GM11168 (cell line): ENCODE measurements around the gene APC2.

Experiments
- in situ Hi-C: fragments of 300-500 bp; cut with MboI; formaldehyde crosslinking; loops from one replicate; pipeline ENCODE4 v1.12.0; 2022; ENCODE audit warnings: low sequenced_read_pairs; ENCODE audit not compliant: unreplicated experiment

The APC2 gene, protein sequence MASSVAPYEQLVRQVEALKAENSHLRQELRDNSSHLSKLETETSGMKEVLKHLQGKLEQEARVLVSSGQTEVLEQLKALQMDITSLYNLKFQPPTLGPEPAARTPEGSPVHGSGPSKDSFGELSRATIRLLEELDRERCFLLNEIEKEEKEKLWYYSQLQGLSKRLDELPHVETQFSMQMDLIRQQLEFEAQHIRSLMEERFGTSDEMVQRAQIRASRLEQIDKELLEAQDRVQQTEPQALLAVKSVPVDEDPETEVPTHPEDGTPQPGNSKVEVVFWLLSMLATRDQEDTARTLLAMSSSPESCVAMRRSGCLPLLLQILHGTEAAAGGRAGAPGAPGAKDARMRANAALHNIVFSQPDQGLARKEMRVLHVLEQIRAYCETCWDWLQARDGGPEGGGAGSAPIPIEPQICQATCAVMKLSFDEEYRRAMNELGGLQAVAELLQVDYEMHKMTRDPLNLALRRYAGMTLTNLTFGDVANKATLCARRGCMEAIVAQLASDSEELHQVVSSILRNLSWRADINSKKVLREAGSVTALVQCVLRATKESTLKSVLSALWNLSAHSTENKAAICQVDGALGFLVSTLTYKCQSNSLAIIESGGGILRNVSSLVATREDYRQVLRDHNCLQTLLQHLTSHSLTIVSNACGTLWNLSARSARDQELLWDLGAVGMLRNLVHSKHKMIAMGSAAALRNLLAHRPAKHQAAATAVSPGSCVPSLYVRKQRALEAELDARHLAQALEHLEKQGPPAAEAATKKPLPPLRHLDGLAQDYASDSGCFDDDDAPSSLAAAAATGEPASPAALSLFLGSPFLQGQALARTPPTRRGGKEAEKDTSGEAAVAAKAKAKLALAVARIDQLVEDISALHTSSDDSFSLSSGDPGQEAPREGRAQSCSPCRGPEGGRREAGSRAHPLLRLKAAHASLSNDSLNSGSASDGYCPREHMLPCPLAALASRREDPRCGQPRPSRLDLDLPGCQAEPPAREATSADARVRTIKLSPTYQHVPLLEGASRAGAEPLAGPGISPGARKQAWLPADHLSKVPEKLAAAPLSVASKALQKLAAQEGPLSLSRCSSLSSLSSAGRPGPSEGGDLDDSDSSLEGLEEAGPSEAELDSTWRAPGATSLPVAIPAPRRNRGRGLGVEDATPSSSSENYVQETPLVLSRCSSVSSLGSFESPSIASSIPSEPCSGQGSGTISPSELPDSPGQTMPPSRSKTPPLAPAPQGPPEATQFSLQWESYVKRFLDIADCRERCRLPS (N-terminal part only)

DNA sequence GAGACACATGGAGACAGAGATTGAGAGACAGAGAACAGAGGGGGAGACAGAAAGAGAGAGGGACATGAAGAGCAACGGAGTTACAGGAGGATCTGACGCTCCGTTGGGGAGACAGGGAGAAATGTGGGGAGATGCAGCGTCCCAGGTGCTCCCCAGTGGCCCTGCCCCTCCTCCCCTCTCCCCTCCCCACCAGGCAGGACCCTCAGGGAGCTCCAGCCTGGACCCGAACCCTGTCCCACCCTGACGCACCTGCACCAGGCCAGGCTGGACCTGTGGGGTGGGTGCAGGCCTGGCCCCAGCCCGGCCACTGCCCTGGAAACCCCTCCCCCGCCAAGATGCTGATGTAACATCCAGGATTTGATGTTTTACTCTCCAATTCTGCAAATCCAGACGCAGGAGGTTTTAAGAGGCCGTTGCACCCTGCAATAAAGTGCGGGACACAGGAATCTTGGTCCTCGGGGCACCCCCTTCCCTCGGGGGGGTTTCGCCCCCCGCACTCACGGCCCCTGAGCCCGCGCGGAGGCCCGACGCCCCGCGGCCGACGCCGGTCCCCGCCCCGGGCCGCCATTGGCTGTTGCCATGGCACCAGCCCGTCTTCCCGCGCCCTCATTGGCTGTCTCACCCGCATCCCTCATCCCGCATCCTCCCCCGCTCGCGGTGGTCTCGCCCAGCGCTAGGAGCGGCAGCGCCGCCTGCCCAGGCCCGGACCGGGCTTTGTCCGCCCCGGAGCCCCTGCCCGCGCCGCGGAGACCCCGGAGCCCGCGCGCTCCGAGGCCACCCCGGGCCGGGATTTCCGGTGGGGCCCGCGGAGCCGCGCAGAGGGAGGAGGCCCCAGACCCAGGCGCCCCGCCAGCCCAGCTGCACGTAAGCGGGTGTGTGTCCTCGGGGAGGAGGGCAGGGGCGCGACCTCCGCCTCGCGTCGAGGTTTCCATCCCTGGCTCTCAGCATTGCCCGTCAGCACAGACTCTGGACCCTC lies at the start of gene APC2:
TSS of gene APC2 (plus strand) at position 655 of the 976 bp plus-strand sequence. CDS start 2,881 bp downstream, outside the sequence.
- in situ Hi-C loops, result no loop called here

DNA sequence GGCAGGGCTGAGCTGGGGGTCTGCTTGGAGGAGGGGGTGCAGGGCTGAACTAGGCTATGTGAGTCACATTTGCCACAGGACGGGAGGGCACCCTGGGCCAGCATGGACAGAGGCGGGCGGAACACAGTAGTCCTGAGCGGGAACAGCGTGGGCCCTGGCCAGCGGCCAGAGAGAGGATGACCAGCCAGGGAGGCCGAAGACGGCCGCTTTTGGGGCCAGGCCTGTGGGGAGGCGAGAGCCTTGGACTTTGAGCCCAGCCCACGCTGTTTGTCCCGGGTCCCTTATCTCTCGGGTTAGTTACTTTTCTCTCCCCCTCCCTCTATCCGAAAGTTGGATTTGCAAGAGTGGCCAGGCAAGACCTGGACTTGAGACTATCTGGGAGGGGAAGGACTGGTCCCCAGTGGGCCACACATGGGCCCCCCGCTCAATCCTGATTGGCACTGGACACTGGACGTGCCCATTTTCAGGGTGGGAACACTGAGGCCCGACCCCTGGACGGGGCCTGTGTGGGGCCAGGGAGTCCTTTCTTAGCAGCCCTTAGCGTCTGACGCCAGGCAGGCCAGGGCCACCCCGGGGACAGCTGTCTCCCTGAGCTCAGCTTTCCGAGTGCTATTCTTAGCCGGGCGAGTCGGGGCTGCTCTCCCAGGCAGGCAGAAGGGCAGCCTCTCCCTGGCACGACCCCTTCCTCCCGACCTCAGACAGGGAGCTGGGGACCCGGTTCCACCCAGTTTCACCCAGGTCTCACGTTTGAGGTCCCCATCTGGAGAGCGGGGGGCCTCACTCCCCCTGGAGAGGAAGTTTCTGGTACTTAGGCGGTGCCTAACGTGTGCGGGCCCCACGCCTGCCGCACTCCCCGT lies 49.4 kb upstream of the APC2 start:
- in situ Hi-C loops, result no loop called here

- in situ Hi-C loops, result no loop called here
Measured at GRCh38 chr19:1401138-1401888, 48.6 kb upstream of the APC2 start, which contains the start of gene GAMT. TSS of gene GAMT (minus strand) at chr19:1401542. CDS start at chr19:1401476, 66 bp downstream.

DNA sequence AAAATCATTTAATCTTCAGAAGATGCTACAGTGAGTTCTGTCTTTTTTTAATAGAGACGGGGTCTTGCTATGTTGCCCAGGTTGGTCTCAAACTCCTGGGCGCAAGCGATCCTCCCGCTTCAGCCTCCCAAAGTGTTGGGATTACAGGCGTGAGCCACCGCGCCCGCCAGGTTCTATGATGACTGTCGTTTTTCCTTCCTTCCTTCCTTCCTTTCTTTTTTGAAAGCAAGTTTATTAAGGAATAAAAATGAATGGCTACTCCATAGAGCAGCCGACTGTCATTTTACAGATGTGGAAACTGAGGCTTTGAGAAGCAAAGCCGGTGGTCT lies 48.1 kb upstream of the APC2 start:
- in situ Hi-C loops, result no loop called here

DNA sequence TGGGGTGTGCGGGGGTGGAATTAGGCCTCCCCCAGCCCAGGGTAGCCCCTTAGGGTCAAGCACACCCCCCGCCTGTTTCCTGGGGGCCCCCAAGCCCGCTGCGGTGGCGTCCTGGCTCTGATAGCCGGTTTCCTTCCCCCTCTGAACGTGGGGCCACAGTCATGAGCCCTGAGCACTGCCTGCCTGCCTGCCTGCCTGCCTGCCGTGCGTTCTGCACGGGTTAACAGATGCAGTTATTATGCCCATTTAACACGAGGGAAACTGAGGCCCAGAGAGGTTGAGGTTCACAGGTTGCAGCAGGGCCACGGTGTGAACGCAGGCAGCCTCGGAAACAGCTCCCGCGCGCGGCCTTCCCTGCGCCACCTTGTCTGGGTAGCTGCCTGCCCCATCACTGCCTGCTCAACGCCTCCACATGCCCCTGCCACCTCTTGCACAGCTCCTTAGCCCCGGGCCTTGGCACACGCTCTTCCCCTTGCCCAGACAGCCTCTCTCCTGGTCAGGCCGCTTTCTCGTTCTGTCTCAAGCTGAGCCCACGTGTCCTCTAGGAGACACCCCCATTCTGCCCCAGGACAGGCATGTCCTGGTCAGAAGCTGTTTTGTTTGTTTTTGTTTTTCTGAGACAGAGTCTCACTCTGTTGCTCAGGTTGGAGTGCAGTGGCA lies 47.4 kb upstream of the APC2 start:
- in situ Hi-C loops, result no loop called here

DNA sequence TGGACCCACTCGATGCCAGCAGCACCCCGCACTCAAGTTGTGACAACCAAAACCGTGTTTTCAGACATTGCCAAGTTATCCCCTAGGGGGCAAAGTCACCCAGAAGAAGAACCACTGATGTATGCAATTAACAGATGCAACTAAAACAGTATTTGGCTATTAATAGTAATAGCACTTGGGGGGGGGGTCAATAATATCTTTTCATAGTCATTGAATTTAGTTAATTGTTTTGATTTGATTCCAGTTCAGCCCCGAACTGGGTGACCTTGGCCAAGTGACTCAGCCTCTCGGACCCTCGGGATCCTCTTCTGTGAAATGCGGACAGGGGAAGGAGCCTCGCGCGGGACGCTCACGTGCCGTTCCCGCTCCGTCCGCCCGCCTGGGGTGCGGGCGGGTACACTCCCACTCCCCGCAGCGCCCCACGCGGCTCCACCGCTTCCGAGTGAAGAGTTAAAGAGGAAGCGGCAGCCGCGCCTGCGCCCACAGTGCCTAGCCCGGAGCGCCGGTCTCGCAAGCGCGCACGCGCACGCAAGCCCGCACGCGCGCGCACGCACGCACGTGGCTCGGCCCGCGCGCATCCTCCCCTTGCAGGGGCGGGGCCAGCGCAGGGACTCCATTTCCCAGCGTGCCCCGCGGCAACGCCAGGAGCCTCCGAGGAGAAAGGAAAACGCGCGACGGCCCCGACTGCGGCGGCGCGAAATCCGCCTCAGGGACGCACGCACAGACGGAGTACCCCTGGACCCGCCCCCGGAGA lies 43.0 kb upstream of the APC2 start:
- in situ Hi-C loops, result no loop called here

- in situ Hi-C loops, result no loop called here
Measured at GRCh38 chr19:1407528-1408299, 42.2 kb upstream of the APC2 start, which contains the start of gene DAZAP1. TSS of gene DAZAP1 (plus strand) at chr19:1407586. CDS start at chr19:1407774, 188 bp downstream.

DNA sequence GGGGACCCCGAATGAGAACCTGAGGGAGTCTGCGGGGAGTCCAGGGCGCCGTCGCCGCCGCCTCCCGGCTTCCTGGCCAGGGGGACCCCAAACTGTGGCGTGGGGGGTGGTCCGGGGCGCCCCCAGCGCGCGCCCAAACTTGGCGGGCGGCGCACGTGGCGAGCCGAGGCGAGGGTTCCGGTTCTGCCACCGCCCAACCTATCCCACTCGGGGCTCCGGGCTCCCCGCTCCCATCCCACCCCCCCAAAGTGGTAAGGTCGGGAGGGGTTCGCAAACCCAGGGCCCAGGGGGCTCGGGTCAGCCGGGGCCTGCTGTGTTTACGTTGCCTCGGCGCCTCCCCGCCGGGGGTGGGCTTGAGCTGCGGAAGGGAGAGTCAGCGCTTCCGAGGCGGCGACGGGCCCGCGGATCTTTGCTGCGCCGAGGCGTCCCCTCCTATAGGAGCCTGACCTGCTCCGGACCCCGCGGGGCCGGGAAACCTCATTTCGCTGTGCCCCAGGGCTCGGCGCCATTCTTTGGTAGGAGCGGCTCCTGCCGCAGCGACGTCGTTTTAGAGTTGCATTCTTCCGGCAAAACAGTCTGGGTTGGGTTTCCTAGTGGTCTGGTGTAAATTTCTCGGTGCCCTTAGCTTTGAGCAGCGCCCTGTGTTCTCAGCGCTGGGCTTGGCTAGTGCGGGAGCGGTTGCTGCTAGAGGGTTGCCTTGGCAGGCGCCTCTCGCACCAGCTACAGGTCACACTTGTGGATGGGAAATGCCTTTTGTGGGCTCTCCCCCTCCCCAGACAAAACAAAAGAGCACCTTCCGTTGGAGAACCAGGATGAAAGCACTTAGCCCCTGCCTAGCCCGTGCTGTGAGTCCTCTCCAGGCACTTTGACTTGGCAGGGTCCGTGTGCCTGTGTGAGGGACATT lies 41.4 kb upstream of the APC2 start:
- in situ Hi-C loops, result no loop called here

DNA sequence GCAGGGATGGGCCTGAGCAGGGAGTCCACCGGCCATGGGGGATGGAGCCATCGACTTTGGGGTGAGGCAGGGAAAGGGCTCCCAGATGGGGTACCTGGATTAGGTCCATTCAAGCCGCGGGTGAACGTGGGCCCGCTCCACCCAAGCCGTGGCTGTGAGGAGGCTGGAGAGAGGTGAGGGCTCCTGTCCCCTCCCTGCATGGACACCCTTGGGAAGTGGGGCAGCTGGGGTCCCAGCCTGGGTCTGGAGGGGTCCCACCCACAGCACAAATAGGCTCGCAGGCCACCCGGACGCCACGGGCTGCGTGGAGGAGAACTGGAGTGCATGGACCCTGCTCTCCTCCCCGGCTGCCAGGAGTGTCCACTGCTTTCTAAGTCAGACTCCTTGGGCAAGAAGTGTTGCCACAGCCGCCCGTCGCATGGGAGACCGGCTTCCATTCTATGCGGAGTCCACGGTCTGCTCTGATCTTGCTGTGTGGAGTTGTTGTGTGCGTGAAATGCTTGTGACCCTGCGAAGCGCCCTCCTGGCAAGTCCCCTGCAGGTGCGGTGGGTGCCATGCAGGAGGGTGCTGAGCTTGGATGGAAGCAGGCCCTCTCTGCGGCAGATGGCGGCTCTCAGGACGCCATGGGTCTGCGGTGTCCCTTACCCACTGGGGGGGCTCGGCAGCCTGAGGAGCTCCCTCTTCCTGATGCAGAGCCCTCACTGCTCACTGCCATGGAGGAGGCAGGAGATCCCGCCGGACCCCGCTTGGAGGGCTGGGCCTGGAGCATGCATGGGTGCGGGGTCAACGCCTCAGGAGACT lies 40.5 kb upstream of the APC2 start:
- in situ Hi-C loops, result no loop called here

DNA sequence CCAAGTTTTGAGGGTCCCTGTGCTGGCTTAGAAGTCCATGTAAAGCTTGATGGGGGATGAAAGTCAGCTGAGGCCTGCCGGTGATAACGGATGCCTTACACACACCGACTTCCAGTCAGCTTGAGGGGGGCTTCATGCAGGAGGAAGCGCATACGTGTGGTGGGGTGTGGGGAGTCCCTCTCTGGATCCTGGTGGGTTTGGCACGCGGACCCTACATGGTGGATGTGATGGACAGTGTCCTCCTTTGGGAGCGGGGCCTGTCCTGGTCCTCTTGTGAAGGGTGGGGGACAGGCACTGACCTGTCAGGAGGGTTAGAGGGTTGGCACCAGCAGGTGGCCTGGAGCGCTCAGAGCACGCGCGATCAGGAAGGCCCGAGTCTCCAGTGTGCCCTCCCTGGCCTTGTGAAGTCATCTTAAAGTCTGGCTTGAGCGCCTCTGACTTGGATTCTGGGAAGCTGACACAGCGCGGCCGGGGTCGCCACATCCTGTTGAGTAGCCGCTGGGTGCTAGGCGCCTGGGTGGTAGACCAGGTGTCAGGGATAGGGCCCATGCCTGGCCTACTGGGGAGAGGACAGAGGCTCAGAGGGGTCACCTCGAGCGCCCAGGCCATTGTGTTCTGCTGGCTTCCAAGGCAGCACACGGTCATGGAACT lies 39.7 kb upstream of the APC2 start:
- in situ Hi-C loops, result no loop called here

- in situ Hi-C loops, result no loop called here
Measured at GRCh38 chr19:1410789-1411188, 39.1 kb upstream of the APC2 start.

- in situ Hi-C loops, result no loop called here
Measured at GRCh38 chr19:1411255-1412191, 38.4 kb upstream of the APC2 start.
